Iris pigment epithelial cell (primary cell): Measurements from ENCODE around the gene HTR7.

Experiments
- DNase-seq: peaks from one replicate; pipeline ENCODE4 v3.0.0-alpha.2; 2011; ENCODE audit warnings: low read depth

HTR7 gene

GRCh38 chr10:90804354-90804753 lies 53.5 kb downstream of the HTR7 start:
- no peak for DNase-seq

GRCh38 chr10:90801608-90802007 lies 56.2 kb downstream of the HTR7 start:
- no peak for DNase-seq

- DNase-seq = no peak
These were observed 57.5 kb downstream of the HTR7 start for GRCh38 chr10:90800232-90800796.

DNA sequence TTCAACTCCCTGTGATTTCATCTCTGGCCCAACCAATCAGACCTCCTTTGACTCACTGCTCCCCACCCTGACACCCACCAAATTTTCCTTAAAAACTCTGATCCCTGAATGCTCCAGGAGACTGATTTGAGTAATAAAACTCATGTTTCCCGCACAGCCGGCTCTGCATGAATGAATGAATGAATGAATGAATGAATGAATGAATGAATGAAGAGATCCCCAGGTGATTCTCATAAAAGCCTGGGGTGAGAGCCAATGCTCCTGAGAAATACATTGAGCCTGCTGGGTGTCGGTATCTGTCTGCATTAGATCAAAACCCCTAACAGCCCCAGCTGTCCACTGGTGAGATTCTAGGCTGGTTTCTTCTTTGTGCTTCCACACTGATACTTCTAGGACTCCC lies 58.7 kb downstream of the HTR7 start:
- DNase-seq = no peak

DNA sequence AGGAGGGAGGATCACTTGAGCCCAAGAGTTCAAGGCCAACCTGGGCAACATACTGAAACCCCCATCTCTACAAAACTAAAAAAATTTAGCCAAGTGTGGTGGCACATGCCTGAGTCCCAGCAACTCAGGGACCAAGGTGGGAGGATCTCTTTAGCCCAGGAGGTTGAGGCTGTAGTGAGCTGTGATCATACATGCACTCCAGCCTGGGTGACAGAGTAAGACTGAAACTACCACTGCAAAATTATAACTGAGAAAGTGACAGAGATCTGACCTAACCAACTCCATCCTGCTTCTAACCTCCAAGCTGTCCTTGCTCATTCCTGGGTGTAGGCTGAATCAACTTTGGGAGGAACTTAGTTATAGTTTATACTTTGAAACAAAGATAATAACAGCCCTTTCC lies 59.4 kb downstream of the HTR7 start:
- no peak for DNase-seq

DNA sequence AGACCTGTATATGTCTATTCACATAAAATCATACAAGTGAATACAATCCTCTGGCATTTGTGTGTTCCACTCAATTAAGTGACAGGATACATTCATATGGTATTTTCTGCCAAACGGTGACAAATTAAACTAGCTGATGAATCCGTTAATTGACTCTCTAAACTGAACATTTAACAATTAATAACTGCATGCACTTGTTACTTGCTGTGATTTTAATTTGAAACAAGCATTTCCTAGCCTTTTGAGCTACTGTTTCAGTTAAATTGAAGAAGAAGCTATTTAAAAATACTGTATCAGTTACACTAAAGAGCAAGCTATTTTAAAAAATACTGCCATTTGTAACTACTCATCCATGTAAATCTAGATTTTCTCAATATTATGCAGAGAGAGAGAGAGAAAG lies 67.4 kb downstream of the HTR7 start:
- no peak for DNase-seq

DNA sequence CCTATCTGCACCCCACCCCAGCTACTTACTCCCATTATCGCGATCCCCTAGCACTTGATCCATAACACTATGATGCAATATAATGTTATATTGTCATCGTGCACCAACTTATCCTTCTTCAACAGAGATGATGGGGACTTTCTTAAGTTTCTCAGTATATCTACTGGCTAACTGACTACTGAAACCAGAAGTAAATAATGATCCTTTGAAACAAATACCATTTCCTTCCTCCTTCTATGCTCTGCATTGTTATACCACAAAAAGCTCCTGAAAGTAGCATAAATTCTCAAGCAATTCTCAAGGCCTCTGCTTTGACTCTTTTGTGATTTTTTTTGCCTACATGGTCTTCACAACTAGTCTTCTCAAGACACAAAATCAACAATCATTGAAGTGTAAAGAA lies 68.9 kb downstream of the HTR7 start:
- DNase-seq = no peak

GRCh38 chr10:90788199-90788491 lies 69.7 kb downstream of the HTR7 start:
- no peak for DNase-seq

- peak; percentile 42 for DNase-seq
These were observed 70.2 kb downstream of the HTR7 start for GRCh38 chr10:90787393-90788198.

- DNase-seq = no peak
These were observed 72.1 kb downstream of the HTR7 start for GRCh38 chr10:90785782-90786181.

DNA sequence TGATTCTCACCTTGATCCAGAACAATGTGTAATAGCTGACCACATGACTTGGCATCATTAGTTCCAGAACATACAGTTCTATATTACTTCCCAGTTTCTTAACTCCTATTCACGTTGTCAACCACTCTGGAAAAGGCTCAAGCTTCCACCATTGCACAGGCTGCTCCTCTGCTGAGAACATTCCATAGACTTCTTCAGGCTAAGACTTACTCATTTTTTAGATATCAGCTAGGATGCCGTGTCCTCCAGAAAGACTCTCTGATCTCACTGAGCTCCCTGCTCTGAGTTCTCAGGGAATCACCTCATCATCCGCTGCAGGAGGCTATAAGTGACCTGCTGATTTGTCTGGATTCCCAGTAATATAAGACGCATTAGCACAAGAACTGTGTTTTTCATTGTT lies 73.1 kb downstream of the HTR7 start:
- no peak for DNase-seq

GRCh38 chr10:90780488-90780887 lies 77.4 kb downstream of the HTR7 start:
- no peak for DNase-seq

DNA sequence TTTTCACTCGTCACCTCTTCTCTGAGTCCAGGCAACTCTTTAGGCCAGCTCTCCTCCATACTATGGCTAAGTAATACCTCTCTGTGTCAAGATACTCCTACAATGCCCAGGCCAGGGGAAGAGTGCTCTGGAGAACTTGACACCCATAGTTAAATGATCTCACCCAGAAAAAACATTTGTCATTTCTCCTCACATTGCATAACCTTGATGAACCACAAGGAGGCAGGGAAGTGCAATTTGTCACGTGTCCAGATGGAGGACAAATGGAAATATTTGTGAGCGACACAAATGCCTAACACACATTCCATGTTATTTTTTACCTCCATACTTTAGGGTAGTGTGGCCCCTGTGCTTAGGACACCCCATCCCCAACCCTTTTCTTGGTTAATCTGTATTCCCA lies 78.3 kb downstream of the HTR7 start:
- DNase-seq = peak; percentile 38

DNA sequence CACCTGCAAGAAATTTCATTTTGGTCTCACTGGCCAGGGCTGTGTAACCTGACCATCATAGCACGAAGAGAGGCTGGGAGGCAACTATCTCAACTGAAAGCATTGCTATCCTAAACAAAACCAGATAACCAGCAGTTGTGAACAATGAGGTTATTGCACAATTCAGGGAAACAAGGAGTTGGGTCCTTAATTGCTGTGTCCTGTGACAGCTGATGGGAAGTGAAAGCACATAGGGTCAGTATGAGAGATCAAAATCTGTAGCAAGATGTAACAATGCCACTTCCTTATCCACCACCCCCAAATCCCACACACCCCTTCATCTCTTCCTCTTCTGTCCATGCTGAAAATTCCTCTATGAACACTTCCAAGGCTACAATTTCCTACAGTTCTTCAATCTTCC lies 80.2 kb downstream of the HTR7 start:
- no peak for DNase-seq

DNA sequence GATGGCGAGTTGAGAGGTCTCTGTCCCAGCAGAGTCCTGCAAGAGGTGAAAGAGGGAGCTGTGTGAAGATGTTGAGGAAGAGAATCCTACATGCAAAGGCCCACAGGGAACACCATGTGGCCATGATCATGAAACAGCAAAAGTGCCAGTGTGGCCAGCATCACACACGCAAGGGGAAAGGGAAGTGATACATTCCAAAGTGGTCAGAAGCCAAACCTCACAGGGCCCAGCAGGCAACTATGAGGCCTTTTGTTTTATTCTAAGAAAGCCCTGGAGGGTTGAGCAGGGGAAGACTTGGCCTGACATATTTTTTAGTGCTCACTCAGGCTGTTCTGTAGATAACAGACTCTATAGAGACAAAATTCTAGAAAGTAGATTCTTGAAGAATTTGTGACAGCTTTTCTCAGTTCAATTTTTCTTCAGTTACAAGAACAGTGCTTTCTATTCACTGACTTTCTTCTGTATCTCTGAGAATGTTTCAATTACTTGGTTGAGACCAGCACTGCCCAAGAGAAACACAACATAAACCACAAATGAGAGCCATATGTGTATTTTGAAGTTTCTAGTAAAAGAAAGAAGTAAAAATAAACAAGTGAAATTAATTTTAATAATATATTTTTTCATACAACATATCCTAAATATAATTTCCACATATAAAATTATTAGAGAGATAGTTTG lies 82.3 kb downstream of the HTR7 start:
- DNase-seq = peak; percentile 7

- DNase-seq = no peak
These were observed 87.6 kb downstream of the HTR7 start for GRCh38 chr10:90769946-90770841.

- peak; percentile 32 for DNase-seq
These were observed 106.5 kb downstream of the HTR7 start for GRCh38 chr10:90751107-90751997.

DNA sequence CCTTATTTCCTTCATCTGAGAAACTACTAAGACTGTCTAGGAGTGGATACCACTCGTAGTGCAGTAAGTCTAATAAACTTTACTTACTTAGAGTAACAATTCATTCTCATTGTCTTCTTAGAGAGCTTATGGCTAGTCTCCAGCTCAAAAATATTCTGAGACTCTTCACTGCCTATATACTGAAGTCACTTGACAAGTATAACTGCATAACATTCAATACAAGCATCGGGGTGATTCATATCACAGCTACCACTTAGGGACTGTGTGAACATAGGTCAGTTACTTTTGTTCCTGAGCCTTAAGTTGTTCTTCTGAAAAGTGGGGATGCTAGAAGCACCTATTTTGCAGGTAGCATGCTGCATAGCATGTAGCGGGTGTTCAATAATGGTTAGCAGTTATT lies 111.0 kb downstream of the HTR7 start:
- no peak for DNase-seq

GRCh38 chr10:90745565-90745964 lies 112.3 kb downstream of the HTR7 start:
- no peak for DNase-seq

GRCh38 chr10:90743291-90743690 lies 114.5 kb downstream of the HTR7 start:
- peak; percentile 8 for DNase-seq

DNA sequence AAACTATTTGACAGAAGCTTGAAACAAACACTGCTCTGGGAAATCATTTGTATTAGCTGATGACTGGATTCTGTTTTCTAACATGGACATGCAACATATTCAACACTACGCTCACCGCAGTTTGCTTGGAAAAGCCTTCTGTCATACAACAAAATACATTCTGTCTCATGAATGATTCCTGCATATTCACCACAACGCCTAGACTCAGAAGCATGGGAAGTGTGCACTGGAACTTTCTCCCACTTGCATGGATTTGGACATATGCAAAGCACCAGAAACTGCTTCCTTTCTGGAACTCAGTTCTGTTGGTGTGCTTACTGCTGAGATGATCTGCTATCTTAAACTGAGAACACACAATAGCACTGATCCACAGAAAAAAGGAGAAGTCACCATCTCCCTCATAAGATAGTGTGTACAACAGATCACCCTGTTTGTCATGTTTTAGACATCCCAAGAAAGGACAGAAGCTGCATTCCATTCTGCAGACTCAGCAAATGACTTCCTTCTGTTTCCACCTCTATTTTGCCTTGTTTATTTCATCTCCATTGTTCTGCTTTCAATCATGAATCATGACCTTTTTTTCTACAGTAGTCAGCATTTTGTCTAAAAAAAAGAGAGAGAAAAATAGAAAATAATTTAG lies 115.8 kb downstream of the HTR7 start:
- DNase-seq = peak; percentile 35
